ENCODE measurements around the gene IL17B. TPM values are rescaled to one million over a fixed set of nuclear protein-coding genes. Genes with fewer than 3 reads are reported as not detected.

Gene IL17B
- total RNA-seq, 1 experiment from 2014 or later = not detected

- H3K9me3 Mint-ChIP-seq = no peaks in the 10 kb centered on the region
- H3K27ac Mint-ChIP-seq = peak overlapping the region in 1 of 3 experiments; percentile 27; a peak in 1 of 7 replicates
- H3K23ac ChIP-seq (ENCODE audit: insufficient read length, low read depth, low read length) = no peak overlapping the region
- no peak overlapping the region for H3K56ac ChIP-seq (ENCODE audit: insufficient read length, low read depth, low read length)
- H3K27ac ChIP-seq (ENCODE audit: insufficient read length, low read depth, low read length) = no peak overlapping the region
- H3K27me3 Mint-ChIP-seq (ENCODE audit: low read depth) = no peaks in the 10 kb centered on the region
- H3K23me2 ChIP-seq (ENCODE audit: insufficient read length, low read depth, low read length, poor library complexity, severe bottlenecking) = no peaks in the 10 kb centered on the region
- no peak overlapping the region for H2AFZ ChIP-seq (ENCODE audit: low read length)
- no peak overlapping the region for H3K4ac ChIP-seq (ENCODE audit: low read depth, low read length)
- H2BK120ac ChIP-seq (ENCODE audit: low read depth, low read length, poor library complexity, severe bottlenecking) = no peak overlapping the region
- no peak overlapping the region for H4K91ac ChIP-seq (ENCODE audit: insufficient read length, low read depth, low read length)
- no CpG with 5 or more reads among the region's 7 CpGs for WGBS (ENCODE audit: extremely low coverage, insufficient read length, low lambda C conversion rate)
- H3K4me3 Mint-ChIP-seq = no peak overlapping the region
- H3K14ac ChIP-seq (ENCODE audit: insufficient read depth, low read length) = no peak overlapping the region
- no peaks in the 10 kb centered on the region for H4K20me1 ChIP-seq (ENCODE audit: control insufficient read depth, insufficient read depth, insufficient read length)
- H2AK5ac ChIP-seq (ENCODE audit: insufficient read length, low read length) = no peak overlapping the region
- no peak overlapping the region for H3K9ac ChIP-seq (ENCODE audit: extremely low read depth, insufficient read length, low read length)
- H4K8ac ChIP-seq (replicated peaks; ENCODE audit: insufficient read length, low read depth, low read length) = no peak overlapping the region
- H3K36me3 Mint-ChIP-seq (ENCODE audit: insufficient read depth in 1 of 3, low read depth in 3 of 3) = no peaks in the 10 kb centered on the region
- no peak overlapping the region for H3K18ac ChIP-seq (ENCODE audit: insufficient read length, low read depth, low read length)
- H2BK20ac ChIP-seq (ENCODE audit: low read depth, low read length, poor library complexity, severe bottlenecking) = no peak overlapping the region
- no peaks in the 10 kb centered on the region for H3K27me3 ChIP-seq (ENCODE audit: insufficient read depth, low read length)
- H3T11ph ChIP-seq (ENCODE audit: low read length) = no peak overlapping the region
- no peak overlapping the region for H2BK5ac ChIP-seq (ENCODE audit: insufficient read length, low read length)
- no peaks in the 10 kb centered on the region for H3K79me2 ChIP-seq (ENCODE audit: insufficient read depth, low read length)
- H3K79me1 ChIP-seq (ENCODE audit: insufficient read depth, low read depth, low read length, poor library complexity, severe bottlenecking) = no peaks in the 10 kb centered on the region
- no peak overlapping the region for H2BK12ac ChIP-seq (ENCODE audit: insufficient read length, low read depth, low read length)
- DNase-seq = no peak
- no peak overlapping the region for H4K5ac ChIP-seq (ENCODE audit: insufficient read length, low read depth, low read length)
- TF ChIP-seq CTCF (conservative IDR thresholded peaks at IDR 0.05) = no peak
- peaks cover 23 to 34% of the 10 kb centered on the region in 2 experiments for H3K4me1 Mint-ChIP-seq
- no peak overlapping the region for H2BK15ac ChIP-seq (ENCODE audit: low read depth, low read length)
- H3K4me2 ChIP-seq (ENCODE audit: insufficient read depth, insufficient read length, low read length) = no peak overlapping the region
- H3K9me3 ChIP-seq (ENCODE audit: control insufficient read depth, low read depth, low read length) = no peaks in the 10 kb centered on the region
- H3K4me1 ChIP-seq (ENCODE audit: insufficient read depth, low read length) = no peaks in the 10 kb centered on the region; the same call in 1 of the 2 replicates
Observed at GRCh38 chr5:149410071-149410470, 31.0 kb upstream of the IL17B start.

All from H9 (cell line).